ENCODE data around the gene MRC2.

The MRC2 gene

GRCh38 chr17:62653826-62654761 lies 26.6 kb downstream of the MRC2 start:
- Histone ChIP-seq H3K27me3 (replicated peaks) (no peaks in the 10 kb centered on the region), H3K27ac (no peak overlapping the region), H3K36me3 (replicated peaks) (peaks cover 19% of the 10 kb centered on the region), H3K4me3 (ENCODE audit: low read depth, low read length) (no peak overlapping the region)
- in situ Hi-C loops (cut with HindIII; ENCODE audit: low pct_ligation_motif_present, low sequenced_read_pairs), result no loop called here
- no peak for DNase-seq
- no peak for TF ChIP-seq CTCF (IDR thresholded peaks at IDR 0.05; ENCODE audit: low read depth, low read length, missing control alignments)

GRCh38 chr17:62655656-62656055 lies 28.2 kb downstream of the MRC2 start:
- in situ Hi-C loops (cut with HindIII; ENCODE audit: low pct_ligation_motif_present, low sequenced_read_pairs), result no loop called here
- Histone ChIP-seq H3K4me3 (ENCODE audit: low read depth, low read length) (no peak overlapping the region), H3K27ac (no peak overlapping the region), H3K27me3 (replicated peaks) (no peaks in the 10 kb centered on the region), H3K36me3 (replicated peaks) (peaks cover 14% of the 10 kb centered on the region)
- no peak for TF ChIP-seq CTCF (IDR thresholded peaks at IDR 0.05; ENCODE audit: low read depth, low read length, missing control alignments)
- DNase-seq, result no peak

- Histone ChIP-seq H3K27me3 (replicated peaks) (no peaks in the 10 kb centered on the region), H3K4me3 (ENCODE audit: low read depth, low read length) (no peak overlapping the region), H3K36me3 (replicated peaks) (peaks cover 14% of the 10 kb centered on the region), H3K27ac (no peak overlapping the region)
- TF ChIP-seq CTCF (IDR thresholded peaks at IDR 0.05; ENCODE audit: low read depth, low read length, missing control alignments), result no peak
- in situ Hi-C loops (cut with HindIII; ENCODE audit: low pct_ligation_motif_present, low sequenced_read_pairs), result no loop called here
- DNase-seq, result no peak
Measured at GRCh38 chr17:62656446-62656845, 29.0 kb downstream of the MRC2 start.

GRCh38 chr17:62657145-62657665 lies 29.7 kb downstream of the MRC2 start:
- no peak overlapping the region for H3K4me3 ChIP-seq (ENCODE audit: low read depth, low read length)
- DNase-seq, result no peak
- H3K36me3 ChIP-seq (replicated peaks), result peaks cover 14% of the 10 kb centered on the region
- TF ChIP-seq CTCF (IDR thresholded peaks at IDR 0.05; ENCODE audit: low read depth, low read length, missing control alignments), result no peak
- in situ Hi-C loops (cut with HindIII; ENCODE audit: low pct_ligation_motif_present, low sequenced_read_pairs), result no loop called here
- H3K27me3 ChIP-seq (replicated peaks), result no peaks in the 10 kb centered on the region
- H3K27ac ChIP-seq, result no peak overlapping the region

GRCh38 chr17:62657690-62658089 lies 30.2 kb downstream of the MRC2 start:
- in situ Hi-C loops (cut with HindIII; ENCODE audit: low pct_ligation_motif_present, low sequenced_read_pairs), result no loop called here
- DNase-seq, result no peak
- peaks cover 14% of the 10 kb centered on the region for H3K36me3 ChIP-seq (replicated peaks)
- H3K27me3 ChIP-seq (replicated peaks), result no peaks in the 10 kb centered on the region
- H3K27ac ChIP-seq, result no peak overlapping the region
- H3K4me3 ChIP-seq (ENCODE audit: low read depth, low read length), result no peak overlapping the region
- no peak for TF ChIP-seq CTCF (IDR thresholded peaks at IDR 0.05; ENCODE audit: low read depth, low read length, missing control alignments)

Data from brain microvascular endothelial cell (primary cell).